HK-2 (cell line): ENCODE measurements around the gene OR1I1.
"Not testable (repeated sequence)": the region's sequence is repeated elsewhere in the genome, so short reads cannot be mapped to it uniquely, and the experiment has no call there.

Experiments used
- DNase-seq: peaks from one replicate; pipeline ENCODE4 v3.0.0-alpha.2; 2018; ENCODE audit not compliant: unreplicated experiment

The OR1I1 gene

GRCh38 chr19:15081911-15082310 lies at the start of gene OR1I1:
TSS of gene OR1I1 (plus strand) at chr19:15082211. CDS start at chr19:15087066, 4,855 bp downstream.
- no peak for DNase-seq

GRCh38 chr19:15035795-15036311 lies 46.2 kb upstream of the OR1I1 start:
- DNase-seq = no peak

GRCh38 chr19:15037586-15037985 lies 44.4 kb upstream of the OR1I1 start:
- no peak for DNase-seq

- DNase-seq = no peak
Observed at GRCh38 chr19:15038294-15038693, 43.7 kb upstream of the OR1I1 start.

GRCh38 chr19:15042003-15042402 lies 40.0 kb upstream of the OR1I1 start:
- DNase-seq = no peak

GRCh38 chr19:15042826-15043225 lies 39.2 kb upstream of the OR1I1 start:
- no peak for DNase-seq

GRCh38 chr19:15045506-15045905 lies 36.5 kb upstream of the OR1I1 start:
- DNase-seq = no peak

- no peak for DNase-seq
Observed at GRCh38 chr19:15047680-15048079, 34.3 kb upstream of the OR1I1 start.

- DNase-seq = no peak
Observed at GRCh38 chr19:15048128-15048527, 33.9 kb upstream of the OR1I1 start.

GRCh38 chr19:15048885-15049541 lies 33.0 kb upstream of the OR1I1 start, which contains the start of gene CASP14:
TSS of gene CASP14 (plus strand) at chr19:15049480. CDS start at chr19:15052252, 2,772 bp downstream.
- DNase-seq = no peak

- DNase-seq = no peak
Observed at GRCh38 chr19:15050639-15051038, 31.4 kb upstream of the OR1I1 start.

GRCh38 chr19:15062036-15062435 lies 20.0 kb upstream of the OR1I1 start:
- DNase-seq = no peak

- DNase-seq = not testable (repeated sequence)
Observed at GRCh38 chr19:15070386-15070785, 11.6 kb upstream of the OR1I1 start.

- no peak for DNase-seq
Observed at GRCh38 chr19:15072930-15073647, 8.9 kb upstream of the OR1I1 start.

- no peak for DNase-seq
Observed at GRCh38 chr19:15074371-15074770, 7.6 kb upstream of the OR1I1 start.

GRCh38 chr19:15075806-15076205 lies 6.2 kb upstream of the OR1I1 start:
- no peak for DNase-seq

GRCh38 chr19:15080002-15080401 lies 2.0 kb upstream of the OR1I1 start:
- DNase-seq = not testable (repeated sequence)

GRCh38 chr19:15087182-15087581 lies 5.2 kb downstream of the OR1I1 start:
- no peak for DNase-seq

- DNase-seq = peak; percentile 36
Observed at GRCh38 chr19:15091918-15092753, 10.1 kb downstream of the OR1I1 start.

GRCh38 chr19:15093001-15093400 lies 11.0 kb downstream of the OR1I1 start:
- DNase-seq = no peak

GRCh38 chr19:15096223-15096622 lies 14.2 kb downstream of the OR1I1 start:
- no peak for DNase-seq

GRCh38 chr19:15097980-15098379 lies 16.0 kb downstream of the OR1I1 start:
- not testable (repeated sequence) for DNase-seq
